Breast epithelium (tissue), 4 donors: ENCODE data around the gene CNTN1. TPM values are rescaled to one million over a fixed set of nuclear protein-coding genes. Genes with fewer than 3 reads are reported as not detected.

Source experiments
- DNase-seq, 2 donors: peaks; one replicate each; pipeline ENCODE4 v3.0.0-alpha.2; 2019; ENCODE audit warnings: low spot score in 2 of 2
- H3K27ac ChIP-seq, 2 donors: fragments of 200-600 bp; sonication (generic) in 1 of 2; one replicate each; pipeline ENCODE4 v1.5.1; 2016 to 2019; ENCODE audit warnings: mild to moderate bottlenecking in 1 of 2
- H3K27me3 ChIP-seq, 2 donors: fragments of 200-600 bp; sonication (generic) in 1 of 2; one replicate each; pipeline versions ENCODE4 v1.5.1 to v1.6.0; 2017 to 2019; ENCODE audit warnings: control low read depth in 1 of 2, mild to moderate bottlenecking in 1 of 2
- H3K36me3 ChIP-seq: fragments of 200-600 bp; one replicate; pipeline ENCODE4 v1.5.1; 2019
- H3K4me1 ChIP-seq, 2 donors: fragments of 200-600 bp; sonication (generic); one replicate each; pipeline ENCODE4 v1.5.1; 2016 to 2019; ENCODE audit warnings: control low read depth in 1 of 2
- H3K4me3 ChIP-seq, 3 donors: fragments of 200-600 bp; sonication (generic); 1 replicate in 2 of 3; 2 replicates in 1 of 3; pipeline ENCODE4 v1.5.1; 2016 to 2019; ENCODE audit warnings: mild to moderate bottlenecking in 3 of 3, moderate library complexity in 2 of 3
- H3K9me3 ChIP-seq, 2 donors: fragments of 200-600 bp; sonication (generic) in 1 of 2; one replicate each; pipeline ENCODE4 v1.5.1; 2016 to 2019; ENCODE audit warnings: control low read depth in 1 of 2
- POLR2A ChIP-seq: fragments of 450-650 bp; IDR thresholded peaks from one replicate; pipeline ENCODE4 v1.6.1; 2016; ENCODE audit warnings: antibody characterized with exemption, mild to moderate bottlenecking, moderate library complexity
- POLR2AphosphoS5 ChIP-seq, 3 donors: sonication (generic); formaldehyde crosslinking; IDR thresholded peaks; one replicate each; pipeline ENCODE4 v1.6.1; 2017; ENCODE audit warnings: antibody characterized with exemption in 3 of 3
- intact Hi-C: fragments of 100-400 bp; cut with DNase I; formaldehyde crosslinking; loops from one replicate; pipeline ENCODE4 v1.15.1; 2023; ENCODE audit warnings: low total_unique reads
- total RNA-seq, 3 donors: library from RNA; depleted of rRNA; stranded (reverse); fragments of >200 nt; gene quantifications; one replicate each; pipeline ENCODE4 v1.1.0, GENCODE V29; 2016
- TF ChIP-seq, protein P1 (sequence below), 3 donors: fragments of 450-650 bp; IDR thresholded peaks; one replicate each; pipeline ENCODE4 v1.5.1; 2016 to 2017; ENCODE audit warnings: antibody characterized with exemption in 3 of 3, mild to moderate bottlenecking in 3 of 3, moderate library complexity in 3 of 3

CNTN1 gene
- total RNA-seq, 3 donors from 2014 or later: 1.1 to 16.4 (median 7.2) TPM

DNA sequence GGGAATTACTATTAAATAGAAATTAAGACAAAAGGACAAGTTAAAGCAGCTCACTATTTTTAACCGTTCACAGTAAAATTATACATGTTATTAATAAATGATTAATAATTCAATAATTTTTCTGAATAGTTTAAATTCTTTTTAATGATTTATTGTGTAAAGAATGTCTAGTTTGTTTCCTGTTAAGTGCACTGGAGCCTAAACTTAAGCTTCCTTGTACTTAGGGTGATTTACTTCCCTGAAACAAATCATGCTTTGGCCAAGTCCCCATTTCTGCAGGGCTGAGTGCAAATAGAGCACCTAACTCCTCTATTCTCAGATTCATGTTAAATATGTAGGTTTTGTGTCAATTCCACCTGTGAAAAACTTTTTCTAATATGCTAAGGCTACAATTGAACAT is 307.0 kb downstream of the CNTN1 start:
- TF ChIP-seq POLR2AphosphoS5 (IDR thresholded peaks at IDR 0.05) (no peak), POLR2A (no peak)
- TF ChIP-seq, protein P1, sequence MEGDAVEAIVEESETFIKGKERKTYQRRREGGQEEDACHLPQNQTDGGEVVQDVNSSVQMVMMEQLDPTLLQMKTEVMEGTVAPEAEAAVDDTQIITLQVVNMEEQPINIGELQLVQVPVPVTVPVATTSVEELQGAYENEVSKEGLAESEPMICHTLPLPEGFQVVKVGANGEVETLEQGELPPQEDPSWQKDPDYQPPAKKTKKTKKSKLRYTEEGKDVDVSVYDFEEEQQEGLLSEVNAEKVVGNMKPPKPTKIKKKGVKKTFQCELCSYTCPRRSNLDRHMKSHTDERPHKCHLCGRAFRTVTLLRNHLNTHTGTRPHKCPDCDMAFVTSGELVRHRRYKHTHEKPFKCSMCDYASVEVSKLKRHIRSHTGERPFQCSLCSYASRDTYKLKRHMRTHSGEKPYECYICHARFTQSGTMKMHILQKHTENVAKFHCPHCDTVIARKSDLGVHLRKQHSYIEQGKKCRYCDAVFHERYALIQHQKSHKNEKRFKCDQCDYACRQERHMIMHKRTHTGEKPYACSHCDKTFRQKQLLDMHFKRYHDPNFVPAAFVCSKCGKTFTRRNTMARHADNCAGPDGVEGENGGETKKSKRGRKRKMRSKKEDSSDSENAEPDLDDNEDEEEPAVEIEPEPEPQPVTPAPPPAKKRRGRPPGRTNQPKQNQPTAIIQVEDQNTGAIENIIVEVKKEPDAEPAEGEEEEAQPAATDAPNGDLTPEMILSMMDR (IDR thresholded peaks at IDR 0.05): no peak
- H3K9me3 ChIP-seq: peaks cover 7 to 8% of the 10 kb centered on the region in 2 donors
- H3K36me3 ChIP-seq: no peaks in the 10 kb centered on the region
- no peak for DNase-seq
- H3K27me3 ChIP-seq: no peaks in the 10 kb centered on the region
- no peak overlapping the region for H3K27ac ChIP-seq
- H3K4me1 ChIP-seq: no peaks in the 10 kb centered on the region
- H3K4me3 ChIP-seq: no peak overlapping the region
- intact Hi-C loops: no loop called here

DNA sequence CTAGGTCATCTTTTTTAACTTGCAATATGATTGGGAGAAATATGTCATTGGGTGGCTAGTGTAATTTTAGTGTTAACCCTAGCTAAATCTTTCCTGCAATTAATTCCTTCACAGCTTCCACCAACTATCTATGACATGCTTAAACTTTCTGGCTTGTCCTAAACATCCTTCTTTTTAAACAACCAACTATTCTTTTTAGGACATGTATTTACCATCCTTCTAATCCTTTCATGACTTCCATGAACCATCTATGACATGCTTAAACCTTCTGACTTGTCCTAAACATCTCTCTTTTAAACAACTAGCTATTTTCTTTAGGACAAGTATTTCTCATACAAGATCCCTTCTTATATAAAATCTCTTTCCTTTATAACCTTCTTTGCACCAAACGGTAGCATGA is 316.2 kb downstream of the CNTN1 start:
- H3K36me3 ChIP-seq: no peaks in the 10 kb centered on the region
- H3K27ac ChIP-seq: no peak overlapping the region
- no peaks in the 10 kb centered on the region for H3K27me3 ChIP-seq
- H3K4me1 ChIP-seq: no peaks in the 10 kb centered on the region
- TF ChIP-seq, protein P1 (IDR thresholded peaks at IDR 0.05): no peak
- TF ChIP-seq POLR2A (no peak), POLR2AphosphoS5 (IDR thresholded peaks at IDR 0.05) (no peak)
- no peak for DNase-seq
- intact Hi-C loops: no loop called here
- H3K9me3 ChIP-seq: peaks cover 29 to 61% of the 10 kb centered on the region in 2 donors
- H3K4me3 ChIP-seq: no peak overlapping the region

DNA sequence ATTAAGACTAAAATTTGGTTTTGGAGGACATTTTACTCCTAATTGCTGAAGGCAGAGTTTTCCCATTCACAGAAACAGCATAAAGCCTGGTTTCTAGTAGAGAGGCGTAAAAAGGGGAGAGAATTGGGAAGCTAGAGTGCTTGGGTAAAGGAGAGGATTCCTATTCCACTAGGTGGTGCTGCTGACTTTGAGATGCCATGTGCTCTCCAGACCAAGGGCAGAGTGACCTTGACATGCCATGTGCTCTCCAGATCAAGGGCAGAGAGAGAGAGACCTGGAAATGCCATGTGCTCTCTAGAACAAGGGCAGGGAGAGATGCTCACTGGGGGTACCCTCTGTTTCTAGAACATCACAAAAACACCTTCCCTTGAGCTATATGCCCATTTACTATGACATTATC is 319.7 kb downstream of the CNTN1 start:
- TF ChIP-seq, protein P1 (IDR thresholded peaks at IDR 0.05): no peak
- TF ChIP-seq POLR2A: no peak
- Histone ChIP-seq H3K36me3 (no peaks in the 10 kb centered on the region), H3K4me3 (no peak overlapping the region), H3K4me1 (no peaks in the 10 kb centered on the region), H3K9me3 (peaks cover 16 to 41% of the 10 kb centered on the region in 2 donors), H3K27me3 (no peaks in the 10 kb centered on the region), H3K27ac (no peak overlapping the region)
- intact Hi-C loops: no loop called here
- no peak for DNase-seq

DNA sequence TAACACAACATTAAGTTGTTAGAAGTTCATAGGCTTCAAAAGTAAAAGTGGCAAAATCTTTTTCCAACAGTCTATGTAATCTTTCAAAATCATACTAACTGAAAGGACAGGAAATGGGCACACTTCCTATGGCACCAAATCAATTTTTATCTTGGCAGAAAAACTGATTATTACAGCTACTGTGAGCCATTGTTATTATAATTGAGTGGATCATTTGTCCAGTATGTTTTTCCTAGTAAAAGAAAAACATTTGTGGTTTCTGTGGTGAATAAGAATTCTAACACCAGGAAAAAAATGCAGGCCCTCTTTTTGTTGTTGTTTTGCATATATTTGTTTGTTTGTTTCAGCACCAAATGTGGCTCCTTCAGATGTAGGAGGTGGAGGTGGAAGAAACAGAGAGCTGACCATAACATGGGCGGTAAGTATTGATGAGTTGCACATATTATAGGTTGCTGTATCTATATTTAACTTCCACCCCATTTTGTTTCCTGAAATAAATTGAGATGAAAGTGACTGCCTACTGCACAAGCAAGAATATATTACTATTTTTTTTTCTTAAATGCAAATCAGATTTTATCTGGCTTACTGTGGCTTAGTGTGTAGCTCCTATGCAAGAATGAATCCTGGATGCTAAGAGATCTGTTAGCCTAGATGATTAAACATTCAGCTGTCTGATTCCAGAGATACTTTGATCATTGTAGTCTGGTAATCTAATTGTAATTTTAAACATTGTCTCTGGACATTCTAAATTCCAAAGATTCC is 321.8 kb downstream of the CNTN1 start:
- no peak for DNase-seq
- Histone ChIP-seq H3K4me1 (no peaks in the 10 kb centered on the region), H3K27ac (no peak overlapping the region), H3K36me3 (no peaks in the 10 kb centered on the region), H3K4me3 (no peak overlapping the region), H3K9me3 (peaks cover 10 to 26% of the 10 kb centered on the region in 2 donors), H3K27me3 (no peaks in the 10 kb centered on the region)
- intact Hi-C loops: no loop called here
- TF ChIP-seq POLR2A: no peak
- TF ChIP-seq, protein P1 (IDR thresholded peaks at IDR 0.05): no peak
- no peak for TF ChIP-seq POLR2AphosphoS5 (IDR thresholded peaks at IDR 0.05)

DNA sequence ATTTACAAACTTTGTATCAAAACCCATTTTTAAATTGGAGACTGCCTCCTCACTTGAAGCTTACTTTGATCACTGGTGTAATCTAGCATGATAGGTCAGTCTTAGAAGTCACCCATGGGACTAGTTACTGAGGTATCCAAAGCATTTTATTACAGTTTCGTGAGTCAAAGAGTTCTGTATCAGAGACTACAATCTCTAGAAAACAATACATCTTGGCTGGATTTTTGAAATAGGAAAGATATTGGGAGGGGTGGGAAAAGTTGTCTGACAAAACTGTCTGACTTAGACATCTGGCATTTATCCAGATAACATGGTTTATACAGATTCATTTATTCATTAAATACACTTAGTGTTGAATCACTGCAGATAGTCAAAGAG is 322.4 kb downstream of the CNTN1 start:
- Histone ChIP-seq H3K4me1 (no peaks in the 10 kb centered on the region), H3K27ac (no peak overlapping the region), H3K4me3 (no peak overlapping the region), H3K36me3 (no peaks in the 10 kb centered on the region), H3K9me3 (peaks cover 10 to 22% of the 10 kb centered on the region in 2 donors), H3K27me3 (no peaks in the 10 kb centered on the region)
- no peak for DNase-seq
- intact Hi-C loops: no loop called here
- TF ChIP-seq, protein P1 (IDR thresholded peaks at IDR 0.05): no peak
- TF ChIP-seq POLR2A (no peak), POLR2AphosphoS5 (IDR thresholded peaks at IDR 0.05) (no peak)
